ENCODE measurements around the gene PRKCH.

Gene PRKCH

GRCh38 chr14:61557854-61558253 is 236.5 kb downstream of the PRKCH start:
- DNase-seq = no peak

GRCh38 chr14:61558271-61558670 is 236.9 kb downstream of the PRKCH start:
- no peak for DNase-seq

- no peak for DNase-seq
These were observed 238.3 kb downstream of the PRKCH start for GRCh38 chr14:61559641-61560201.

GRCh38 chr14:61560323-61560722 is 238.9 kb downstream of the PRKCH start:
- DNase-seq = no peak

- DNase-seq = no peak
These were observed 239.7 kb downstream of the PRKCH start for GRCh38 chr14:61561104-61561503.

- no peak for DNase-seq
These were observed 240.4 kb downstream of the PRKCH start for GRCh38 chr14:61561657-61562276.

- DNase-seq = no peak
These were observed 241.2 kb downstream of the PRKCH start for GRCh38 chr14:61562321-61563161.

- DNase-seq = no peak
These were observed 241.8 kb downstream of the PRKCH start for GRCh38 chr14:61563162-61563511.

GRCh38 chr14:61563880-61564617 is 242.7 kb downstream of the PRKCH start:
- DNase-seq = no peak

GRCh38 chr14:61564618-61565091 is 243.3 kb downstream of the PRKCH start:
- DNase-seq = no peak

GRCh38 chr14:61565181-61565580 is 243.8 kb downstream of the PRKCH start:
- DNase-seq = no peak

- no peak for DNase-seq
These were observed 244.6 kb downstream of the PRKCH start for GRCh38 chr14:61565836-61566536.

- no peak for DNase-seq
These were observed 245.3 kb downstream of the PRKCH start for GRCh38 chr14:61566537-61567225.

GRCh38 chr14:61567838-61568571 is 246.6 kb downstream of the PRKCH start:
- DNase-seq = no peak

- DNase-seq = peak; percentile 19
These were observed 247.2 kb downstream of the PRKCH start for GRCh38 chr14:61568572-61569011.

- no peak for DNase-seq
These were observed 247.9 kb downstream of the PRKCH start for GRCh38 chr14:61569308-61569707.

GRCh38 chr14:61569812-61570548 is 248.6 kb downstream of the PRKCH start:
- no peak for DNase-seq

- DNase-seq = no peak
These were observed 249.3 kb downstream of the PRKCH start for GRCh38 chr14:61570549-61571290.

GRCh38 chr14:61571917-61572316 is 250.5 kb downstream of the PRKCH start:
- DNase-seq = no peak

- DNase-seq = no peak
These were observed 251.9 kb downstream of the PRKCH start for GRCh38 chr14:61573321-61573720.
